Measurements from ENCODE around the gene SGIP1.
"Not testable (repeated sequence)": the region's sequence is repeated elsewhere in the genome, so short reads cannot be mapped to it uniquely, and the experiment has no call there.

Gene SGIP1

GRCh38 chr1:66684353-66684752 is 150.4 kb downstream of the SGIP1 start:
- no peak for DNase-seq (ENCODE audit: low spot score)

- no peak for DNase-seq (ENCODE audit: low spot score)
Observed at GRCh38 chr1:66685265-66685664, 151.3 kb downstream of the SGIP1 start.

DNA sequence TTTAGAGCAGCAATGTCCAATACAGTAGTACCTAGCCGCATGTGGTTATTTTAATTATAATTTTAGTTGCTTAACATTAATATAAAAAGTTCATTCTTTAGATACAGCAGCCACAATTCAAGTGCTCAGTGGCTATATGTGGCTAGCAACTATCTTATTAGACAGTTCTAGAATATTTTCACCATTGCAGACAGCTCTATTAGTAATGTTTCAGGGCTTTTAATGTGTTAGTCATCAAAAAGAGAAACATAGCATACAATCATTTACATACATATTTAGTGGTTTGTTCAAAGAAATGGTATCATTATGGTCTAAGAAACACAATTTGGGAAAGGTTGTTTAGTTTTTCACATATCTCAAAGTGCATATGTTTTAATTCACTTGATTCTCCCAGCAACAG is 151.7 kb downstream of the SGIP1 start:
- DNase-seq (ENCODE audit: low spot score) = no peak

DNA sequence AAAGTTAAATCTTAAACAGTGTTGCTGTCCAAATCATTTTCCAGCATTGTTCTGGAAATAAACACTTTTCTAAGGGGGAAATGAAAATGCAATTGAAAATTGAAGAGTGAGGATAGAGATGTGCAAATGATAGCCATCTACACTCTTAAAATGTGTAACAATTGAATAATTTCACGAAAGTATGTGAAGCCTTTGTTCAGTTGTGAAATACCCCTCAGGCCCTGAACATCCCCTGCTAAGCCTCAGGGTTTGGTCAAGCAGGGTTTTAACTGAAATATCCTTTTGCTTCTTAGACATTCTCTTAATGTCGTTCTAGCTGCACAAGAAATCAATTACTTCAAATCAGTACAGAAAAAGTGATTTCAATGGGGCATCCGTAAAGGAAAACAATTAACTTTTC is 152.5 kb downstream of the SGIP1 start:
- no peak for DNase-seq (ENCODE audit: low spot score)

GRCh38 chr1:66687358-66687757 is 153.4 kb downstream of the SGIP1 start:
- no peak for DNase-seq (ENCODE audit: low spot score)

- no peak for DNase-seq (ENCODE audit: low spot score)
Observed at GRCh38 chr1:66690666-66691381, 156.9 kb downstream of the SGIP1 start.

- DNase-seq (ENCODE audit: low spot score) = peak; percentile 66
Observed at GRCh38 chr1:66692681-66693080, 158.7 kb downstream of the SGIP1 start.

- no peak for DNase-seq (ENCODE audit: low spot score)
Observed at GRCh38 chr1:66693856-66694255, 159.9 kb downstream of the SGIP1 start.

DNA sequence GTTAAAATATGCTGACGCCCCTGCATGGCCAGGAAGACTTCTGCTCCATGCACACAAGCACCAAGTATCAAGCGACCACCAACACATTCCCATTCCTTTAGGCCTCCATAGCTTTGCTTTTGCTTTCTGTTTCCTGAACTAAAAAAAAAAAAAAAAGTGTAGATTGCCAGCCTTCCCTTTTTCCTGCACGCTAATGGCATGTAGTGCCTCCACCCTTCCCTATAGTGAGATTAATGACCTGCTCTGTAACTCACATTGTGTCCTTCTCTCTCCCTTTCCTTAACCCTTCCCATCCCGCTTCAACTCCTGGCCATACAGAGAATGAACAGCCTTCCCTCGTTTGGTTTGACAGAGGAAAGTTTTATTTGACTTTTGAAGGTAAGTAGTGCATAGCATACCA is 161.2 kb downstream of the SGIP1 start:
- DNase-seq (ENCODE audit: low spot score) = no peak

- no peak for DNase-seq (ENCODE audit: low spot score)
Observed at GRCh38 chr1:66696771-66697170, 162.8 kb downstream of the SGIP1 start.

DNA sequence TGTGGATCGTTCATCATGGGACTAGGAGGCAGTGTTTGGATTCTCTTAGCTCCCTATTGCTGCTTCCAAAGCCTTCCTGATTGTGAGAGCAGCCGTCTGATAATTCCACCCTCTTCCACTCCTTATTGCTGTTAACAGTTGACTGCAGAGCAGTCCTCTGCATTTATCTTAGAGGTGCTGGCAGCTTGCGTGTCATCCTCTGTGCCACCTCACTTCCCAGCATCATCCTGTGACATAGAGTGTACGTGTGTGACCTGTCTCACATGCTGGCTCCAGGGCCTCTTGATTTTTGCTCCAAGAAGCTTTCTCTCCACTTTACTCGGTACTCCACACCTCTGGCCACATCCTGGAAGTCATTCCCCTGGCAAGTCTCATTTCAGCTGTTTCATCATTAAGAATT is 165.3 kb downstream of the SGIP1 start:
- DNase-seq (ENCODE audit: low spot score) = no peak

- DNase-seq (ENCODE audit: low spot score) = no peak
Observed at GRCh38 chr1:66704177-66704875, 170.4 kb downstream of the SGIP1 start.

- DNase-seq (ENCODE audit: low spot score) = no peak
Observed at GRCh38 chr1:66705110-66705509, 171.2 kb downstream of the SGIP1 start.

DNA sequence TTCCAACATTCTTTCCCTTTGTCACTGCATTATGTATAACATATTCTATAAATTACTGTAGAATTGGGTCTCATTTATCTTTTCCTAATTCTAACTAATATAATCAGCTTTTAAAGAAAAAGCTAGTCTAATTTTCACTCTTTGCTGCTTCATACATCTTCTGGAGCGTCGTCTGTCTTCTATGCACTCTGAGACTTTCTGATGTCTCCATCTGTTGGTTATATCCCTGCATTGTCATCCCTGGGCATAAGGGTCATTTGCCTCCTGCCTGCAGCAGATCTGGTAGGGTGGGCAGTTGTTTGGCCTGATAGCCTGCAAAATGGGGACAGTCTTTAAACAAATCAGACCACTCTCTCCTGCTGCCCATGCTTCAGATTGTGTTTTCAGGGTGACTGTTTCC is 177.5 kb downstream of the SGIP1 start:
- no peak for DNase-seq (ENCODE audit: low spot score)

- no peak for DNase-seq (ENCODE audit: low spot score)
Observed at GRCh38 chr1:66712839-66713238, 178.9 kb downstream of the SGIP1 start.

GRCh38 chr1:66723985-66724384 is 190.0 kb downstream of the SGIP1 start:
- no peak for DNase-seq (ENCODE audit: low spot score)

- peak; percentile 71 for DNase-seq (ENCODE audit: low spot score)
Observed at GRCh38 chr1:66725885-66726665, 192.1 kb downstream of the SGIP1 start.

GRCh38 chr1:66728021-66728420 is 194.1 kb downstream of the SGIP1 start:
- DNase-seq (ENCODE audit: low spot score) = no peak

GRCh38 chr1:66728716-66729115 is 194.8 kb downstream of the SGIP1 start:
- not testable (repeated sequence) for DNase-seq (ENCODE audit: low spot score)

- DNase-seq (ENCODE audit: low spot score) = no peak
Observed at GRCh38 chr1:66729119-66729518, 195.2 kb downstream of the SGIP1 start.

- DNase-seq (ENCODE audit: low spot score) = no peak
Observed at GRCh38 chr1:66729523-66729922, 195.6 kb downstream of the SGIP1 start.

DNA sequence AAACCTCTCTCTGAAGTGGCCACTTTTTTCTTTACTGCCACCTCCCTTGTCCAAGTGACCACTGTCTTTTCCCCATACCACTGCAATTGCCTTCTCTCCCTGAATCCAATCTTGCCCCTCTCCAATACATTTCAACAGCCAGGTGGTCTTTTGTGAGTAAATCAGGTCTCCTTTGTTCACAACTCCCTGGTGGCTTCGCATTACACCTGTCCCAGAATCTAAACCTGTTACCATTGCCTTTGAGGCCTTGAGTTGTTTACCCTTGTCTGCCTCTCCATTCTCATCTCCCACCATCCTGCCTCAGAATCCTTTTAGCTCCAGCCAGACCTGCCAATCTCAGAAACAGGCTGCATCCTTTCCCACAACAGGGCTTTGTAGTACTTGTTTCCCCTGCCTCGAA is 196.5 kb downstream of the SGIP1 start:
- no peak for DNase-seq (ENCODE audit: low spot score)
